ENCODE data around the gene HGD.

GRCh38 chr3:120646771-120647432 is 35.1 kb downstream of the HGD start:
- TF ChIP-seq CTCF (IDR thresholded peaks at IDR 0.05) = no peak
- TF ChIP-seq POLR2AphosphoS5 (IDR thresholded peaks at IDR 0.05) = no peak
